NT2/D1 (cell line): Measurements from ENCODE around the gene HAPLN2.

Source experiments
- SUZ12 ChIP-seq: IDR thresholded peaks from 2 replicates; pipeline ENCODE4 v1.6.1; 2011; ENCODE audit not compliant: insufficient read length, insufficient read depth; ENCODE audit errors: extremely low read depth
- ZNF274 ChIP-seq: IDR thresholded peaks from 2 replicates; pipeline ENCODE4 v1.6.1; 2011; ENCODE audit warnings: mild to moderate bottlenecking, low read depth, low read length

DNA sequence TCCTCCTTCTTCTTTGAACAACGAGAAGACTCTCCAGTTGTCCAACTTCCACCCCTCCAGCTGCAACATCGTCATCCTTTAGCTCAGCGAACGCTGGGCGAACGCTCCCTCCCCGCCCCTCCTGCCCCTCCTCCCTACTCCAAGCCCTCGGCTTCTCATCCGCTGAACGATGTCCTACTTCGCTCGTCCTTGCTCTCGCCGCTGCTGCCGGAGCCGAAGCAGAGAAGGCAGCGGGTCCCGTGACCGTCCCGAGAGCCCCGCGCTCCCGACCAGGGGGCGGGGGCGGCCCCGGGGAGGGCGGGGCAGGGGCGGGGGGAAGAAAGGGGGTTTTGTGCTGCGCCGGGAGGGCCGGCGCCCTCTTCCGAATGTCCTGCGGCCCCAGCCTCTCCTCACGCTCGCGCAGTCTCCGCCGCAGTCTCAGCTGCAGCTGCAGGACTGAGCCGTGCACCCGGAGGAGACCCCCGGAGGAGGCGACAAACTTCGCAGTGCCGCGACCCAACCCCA is 22.6 kb downstream of the HAPLN2 start, which contains the start of gene BCAN:
- TF ChIP-seq SUZ12 (no peak), ZNF274 (no peak)
